Mesothelial cell of epicardium (in vitro differentiated cells): ENCODE data around the gene NR1H3. TPM values are rescaled to one million over a fixed set of nuclear protein-coding genes. Genes with fewer than 3 reads are reported as not detected.

Experiments used
- DNase-seq, 2 experiments: peaks; one replicate each; pipeline ENCODE4 v3.0.0; 2021; ENCODE audit warnings: low spot score in 2 of 2; ENCODE audit not compliant: unreplicated experiment in 2 of 2
- H3K27ac Mint-ChIP-seq: 2 replicates; pipeline ENCODE4 v1.8.0; 2021; ENCODE audit warnings: mixed read lengths
- H3K27me3 Mint-ChIP-seq: 2 replicates; pipeline ENCODE4 v1.8.0; 2021; ENCODE audit warnings: low read depth, mixed read lengths
- H3K36me3 Mint-ChIP-seq: 2 replicates; pipeline ENCODE4 v1.8.0; 2021; ENCODE audit warnings: mixed read lengths
- H3K4me1 Mint-ChIP-seq: 2 replicates; pipeline ENCODE4 v1.8.0; 2021; ENCODE audit warnings: mixed read lengths
- H3K4me3 Mint-ChIP-seq: 2 replicates; pipeline ENCODE4 v1.8.0; 2021; ENCODE audit warnings: mild to moderate bottlenecking, moderate library complexity, mixed read lengths
- H3K9me3 Mint-ChIP-seq: 2 replicates; pipeline ENCODE4 v1.8.0; 2021; ENCODE audit warnings: mixed read lengths
- CTCF ChIP-seq: fragments of 200-600 bp; sonication (generic); IDR thresholded peaks from one replicate; pipeline ENCODE4 v1.5.0; 2021; ENCODE audit warnings: antibody characterized with exemption; ENCODE audit not compliant: unreplicated experiment
- total RNA-seq: library from RNA; stranded (reverse); gene quantifications from 3 replicates; pipeline ENCODE4 v1.2.1, GENCODE V29; 2021

NR1H3 gene
- total RNA-seq, 1 donor from 2014 or later = 26.5 TPM

DNA sequence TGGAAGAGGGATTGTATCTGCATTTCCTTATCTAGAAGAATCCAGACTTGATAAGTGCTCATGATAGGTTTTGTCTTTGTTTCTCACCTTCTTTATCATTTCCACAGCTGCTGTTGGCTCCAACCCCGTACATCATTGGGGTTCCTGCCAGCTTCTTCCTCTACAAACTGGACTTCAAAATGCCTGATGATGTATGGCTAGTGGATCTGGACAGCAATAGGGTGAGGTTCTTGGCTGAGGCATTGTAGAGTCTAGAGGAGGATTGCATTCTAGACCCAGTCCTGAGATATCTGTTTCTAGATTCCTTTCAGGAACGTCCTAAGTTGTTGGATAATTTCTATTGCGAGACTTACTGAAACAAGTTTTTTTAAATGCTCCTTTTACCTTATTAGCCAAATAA is 20.3 kb downstream of the NR1H3 start:
- Mint-ChIP-seq H3K27me3 (no peaks in the 10 kb centered on the region), H3K9me3 (no peaks in the 10 kb centered on the region), H3K4me3 (no peak overlapping the region), H3K4me1 (no peaks in the 10 kb centered on the region), H3K36me3 (peaks cover 45% of the 10 kb centered on the region), H3K27ac (no peak overlapping the region)
- DNase-seq = no peak
- no peak for TF ChIP-seq CTCF

- Mint-ChIP-seq H3K27ac (no peak overlapping the region), H3K27me3 (no peaks in the 10 kb centered on the region), H3K4me1 (no peaks in the 10 kb centered on the region), H3K4me3 (no peak overlapping the region), H3K36me3 (peaks cover 45% of the 10 kb centered on the region), H3K9me3 (no peaks in the 10 kb centered on the region)
- no peak for TF ChIP-seq CTCF
- no peak for DNase-seq
Measured at GRCh38 chr11:47278769-47279168, 21.0 kb downstream of the NR1H3 start.

DNA sequence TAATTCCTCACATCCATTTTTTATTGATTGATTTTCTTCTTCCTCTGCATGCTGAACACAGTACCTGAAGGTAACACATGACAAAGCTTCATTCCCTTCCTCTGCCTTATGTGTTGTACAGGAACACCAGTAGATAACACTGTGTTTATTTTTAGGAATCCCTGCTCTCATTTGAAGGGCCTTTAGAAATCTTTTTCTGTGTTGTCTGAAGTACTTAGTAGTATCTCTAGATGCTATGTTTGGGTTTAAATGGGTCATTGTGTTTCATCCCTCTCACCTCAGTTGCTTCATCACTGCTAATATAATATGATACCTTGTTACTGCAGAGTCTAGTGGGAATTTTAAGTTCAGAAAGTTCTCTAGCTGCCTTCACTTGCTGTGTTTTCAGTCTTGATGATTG is 22.3 kb downstream of the NR1H3 start:
- H3K9me3 Mint-ChIP-seq = no peaks in the 10 kb centered on the region
- peaks cover 49% of the 10 kb centered on the region for H3K36me3 Mint-ChIP-seq
- no peak for DNase-seq
- no peaks in the 10 kb centered on the region for H3K4me1 Mint-ChIP-seq
- TF ChIP-seq CTCF = no peak
- no peak overlapping the region for H3K27ac Mint-ChIP-seq
- H3K4me3 Mint-ChIP-seq = no peak overlapping the region
- no peaks in the 10 kb centered on the region for H3K27me3 Mint-ChIP-seq

DNA sequence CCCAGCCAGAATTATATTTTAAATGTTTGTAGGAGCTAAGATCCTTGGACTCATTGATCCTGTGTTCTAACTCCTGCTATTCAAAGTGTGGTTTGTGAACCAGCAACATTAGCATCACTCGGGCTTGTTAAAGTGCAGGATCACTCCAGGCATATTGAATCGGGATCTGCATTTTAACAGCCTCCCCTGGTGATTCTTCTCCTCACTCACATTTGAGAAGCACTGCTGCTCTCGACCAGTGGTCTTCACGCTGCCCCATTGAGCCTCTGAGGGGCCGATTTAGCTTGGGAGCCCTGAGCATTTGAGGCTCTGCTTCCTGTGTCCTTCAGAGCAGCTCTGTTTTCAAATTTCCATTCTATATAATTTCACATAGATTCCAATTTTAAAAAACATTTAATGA is 23.1 kb downstream of the NR1H3 start:
- no peaks in the 10 kb centered on the region for H3K4me1 Mint-ChIP-seq
- no peaks in the 10 kb centered on the region for H3K27me3 Mint-ChIP-seq
- TF ChIP-seq CTCF = no peak
- H3K9me3 Mint-ChIP-seq = no peaks in the 10 kb centered on the region
- H3K4me3 Mint-ChIP-seq = no peak overlapping the region
- H3K27ac Mint-ChIP-seq = no peak overlapping the region
- peaks cover 50% of the 10 kb centered on the region for H3K36me3 Mint-ChIP-seq
- DNase-seq = no peak

DNA sequence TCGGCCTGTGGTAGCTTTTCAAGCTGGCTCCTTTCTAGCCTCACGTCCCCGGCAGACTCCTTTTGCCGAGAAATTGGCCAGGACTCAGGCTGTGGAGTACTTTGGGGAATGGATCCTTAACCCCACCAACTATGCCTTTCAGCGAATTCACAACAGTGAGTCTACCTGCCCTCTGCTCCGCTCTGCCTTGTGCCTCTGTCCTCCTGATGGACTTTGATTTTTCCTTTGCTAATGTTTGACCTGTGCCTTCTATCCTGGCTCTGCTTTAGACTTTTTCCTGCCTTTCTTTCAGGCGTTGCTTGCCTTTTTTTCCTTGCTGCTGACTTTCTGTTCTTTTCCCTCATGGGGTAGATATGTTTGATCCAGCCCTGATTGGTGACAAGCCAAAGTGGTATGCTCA is 24.7 kb downstream of the NR1H3 start:
- H3K9me3 Mint-ChIP-seq = no peaks in the 10 kb centered on the region
- H3K4me1 Mint-ChIP-seq = no peaks in the 10 kb centered on the region
- no peak overlapping the region for H3K4me3 Mint-ChIP-seq
- H3K36me3 Mint-ChIP-seq = peaks cover 49% of the 10 kb centered on the region
- H3K27me3 Mint-ChIP-seq = no peaks in the 10 kb centered on the region
- no peak for DNase-seq
- no peak overlapping the region for H3K27ac Mint-ChIP-seq
- no peak for TF ChIP-seq CTCF

DNA sequence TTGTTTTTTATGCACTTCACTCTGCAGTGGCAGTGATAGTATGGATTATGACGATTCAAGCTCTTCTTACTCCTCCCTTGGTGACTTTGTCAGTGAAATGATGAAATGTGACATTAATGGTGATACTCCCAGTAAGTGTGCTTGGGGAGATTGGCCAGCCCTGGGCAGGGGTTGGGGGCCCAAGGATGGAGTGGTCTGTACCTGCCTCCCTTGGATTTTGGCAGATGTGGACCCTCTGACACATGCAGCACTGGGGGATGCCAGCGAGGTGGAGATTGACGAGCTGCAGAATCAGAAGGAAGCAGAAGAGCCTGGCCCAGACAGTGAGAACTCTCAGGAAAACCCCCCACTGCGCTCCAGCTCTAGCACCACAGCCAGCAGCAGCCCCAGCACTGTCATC is 26.4 kb downstream of the NR1H3 start:
- Mint-ChIP-seq H3K36me3 (peaks cover 55% of the 10 kb centered on the region), H3K27me3 (no peaks in the 10 kb centered on the region), H3K27ac (no peak overlapping the region), H3K4me3 (no peak overlapping the region), H3K9me3 (no peaks in the 10 kb centered on the region), H3K4me1 (no peaks in the 10 kb centered on the region)
- no peak for TF ChIP-seq CTCF
- no peak for DNase-seq
